Omental fat pad (tissue), 4 donors: ENCODE measurements around the gene ARSB. TPM values are rescaled to one million over a fixed set of nuclear protein-coding genes. Genes with fewer than 3 reads are reported as not detected.

Experiments used
- ATAC-seq: fragments of 150-250 bp; one replicate; pipeline ENCODE4 v1.9.1; 2016; ENCODE audit warnings: mild to moderate bottlenecking, moderate library complexity; ENCODE audit not compliant: low FRiP score
- DNase-seq: peaks from one replicate; pipeline ENCODE4 v3.0.0-alpha.2; 2019; ENCODE audit warnings: low spot score
- CTCF ChIP-seq, 3 donors: fragments of 450-650 bp; IDR thresholded peaks; one replicate each; pipeline ENCODE4 v1.5.1; 2016 to 2017; ENCODE audit warnings: antibody characterized with exemption in 3 of 3, mild to moderate bottlenecking in 3 of 3, moderate library complexity in 2 of 3
- total RNA-seq, 4 donors: library from RNA; depleted of rRNA; stranded (reverse); fragments of >200 nt; gene quantifications; one replicate each; pipeline ENCODE4 v1.1.0, GENCODE V29; 2016

The ARSB gene
- total RNA-seq, 4 donors from 2014 or later, result 15.4 to 22.7 (median 15.8) TPM

- DNase-seq (no peak), ATAC-seq (no peak)
- TF ChIP-seq CTCF (IDR thresholded peaks at IDR 0.05), result no peak
These were observed 190.4 kb downstream of the ARSB start for GRCh38 chr5:78794693-78795215.

- no peak for TF ChIP-seq CTCF (IDR thresholded peaks at IDR 0.05)
- DNase-seq, result no peak
- no peak for ATAC-seq
These were observed 191.0 kb downstream of the ARSB start for GRCh38 chr5:78793907-78794662.

- no peak for TF ChIP-seq CTCF (IDR thresholded peaks at IDR 0.05)
- no peak for DNase-seq
- ATAC-seq, result no peak
These were observed 192.6 kb downstream of the ARSB start for GRCh38 chr5:78792345-78793055.

GRCh38 chr5:78791501-78792100, 193.5 kb downstream of the ARSB start:
- DNase-seq (no peak), ATAC-seq (no peak)
- no peak for TF ChIP-seq CTCF (IDR thresholded peaks at IDR 0.05)

- no peak for DNase-seq
- TF ChIP-seq CTCF (IDR thresholded peaks at IDR 0.05), result no peak
- ATAC-seq, result no peak
These were observed 197.3 kb downstream of the ARSB start for GRCh38 chr5:78787783-78788182.

GRCh38 chr5:78785454-78785853, 199.7 kb downstream of the ARSB start:
- TF ChIP-seq CTCF (IDR thresholded peaks at IDR 0.05), result no peak
- no peak for ATAC-seq

More at GRCh38 chr5:78785454-78785853, 199.7 kb downstream of the ARSB start:
- DNase-seq, result no peak
